Liver (tissue), 9 donors: ENCODE results near the gene PFDN4. TPM values are rescaled to one million over a fixed set of nuclear protein-coding genes. Genes with fewer than 3 reads are reported as not detected.

Experiments
- DNase-seq: peaks from one replicate; pipeline ENCODE4 v3.0.0-alpha.2; 2017; ENCODE audit warnings: low spot score
- H3K27ac ChIP-seq, 2 donors: one replicate each; pipeline ENCODE4 v1.7.0; 2013; ENCODE audit warnings: inconsistent platforms in 2 of 2, low read length in 2 of 2, control low read depth in 1 of 2, low read depth in 1 of 2, mild to moderate bottlenecking in 1 of 2
- H3K27me3 ChIP-seq, 4 donors: one replicate each; pipeline versions ENCODE4 v1.6.1 to v1.7.0; 2013; ENCODE audit warnings: low read length in 3 of 4, inconsistent platforms in 1 of 4, mild to moderate bottlenecking in 1 of 4, moderate library complexity in 1 of 4; ENCODE audit not compliant: control insufficient read depth in 4 of 4, insufficient read depth in 4 of 4
- H3K36me3 ChIP-seq, 4 donors: one replicate each; pipeline versions ENCODE4 v1.6.1 to v1.7.0; 2013; ENCODE audit warnings: low read length in 3 of 4, mild to moderate bottlenecking in 3 of 4, low read depth in 1 of 4, moderate library complexity in 1 of 4; ENCODE audit not compliant: control insufficient read depth in 4 of 4, insufficient read depth in 3 of 4
- H3K4me1 ChIP-seq, 4 donors: one replicate each; pipeline versions ENCODE4 v1.6.1 to v1.7.0; 2013; ENCODE audit warnings: low read length in 3 of 4, mild to moderate bottlenecking in 3 of 4, moderate library complexity in 1 of 4; ENCODE audit not compliant: control insufficient read depth in 4 of 4, insufficient read depth in 4 of 4
- H3K4me3 ChIP-seq, 3 donors: one replicate each; pipeline versions ENCODE4 v1.6.1 to v1.7.0; 2013; ENCODE audit warnings: low read length in 3 of 3, control low read depth in 1 of 3, low read depth in 1 of 3, mild to moderate bottlenecking in 1 of 3
- H3K9ac ChIP-seq, 2 donors: one replicate each; pipeline ENCODE4 v1.7.0; 2013; ENCODE audit warnings: low read length in 2 of 2, mild to moderate bottlenecking in 2 of 2, moderate library complexity in 2 of 2, control low read depth in 1 of 2, low read depth in 1 of 2
- H3K9me3 ChIP-seq, 4 donors: one replicate each; pipeline versions ENCODE4 v1.6.1 to v1.7.0; 2013; ENCODE audit warnings: low read length in 3 of 4; ENCODE audit not compliant: control insufficient read depth in 4 of 4
- ATF3 ChIP-seq: IDR thresholded peaks from 2 replicates; pipeline ENCODE4 v1.6.1; 2016; ENCODE audit warnings: antibody characterized with exemption
- CTCF ChIP-seq: fragments of 150-350 bp; IDR thresholded peaks from 2 replicates; pipeline ENCODE4 v1.5.1; 2017; ENCODE audit warnings: improper control_type of control experiment, low read depth, low read length; ENCODE audit not compliant: missing input control
- EGR1 ChIP-seq, 2 donors: IDR thresholded peaks; 2 replicates each; pipeline ENCODE4 v1.6.1; 2016 to 2018; ENCODE audit warnings: antibody characterized with exemption in 2 of 2, low read depth in 2 of 2
- FOXA1 ChIP-seq: IDR thresholded peaks from 2 replicates; pipeline ENCODE4 v1.6.1; 2016; ENCODE audit warnings: antibody characterized with exemption
- FOXA2 ChIP-seq: IDR thresholded peaks from 2 replicates; pipeline ENCODE4 v1.6.1; 2016; ENCODE audit warnings: antibody characterized with exemption
- GABPA ChIP-seq, 2 donors: IDR thresholded peaks in 1 of 2; conservative IDR thresholded peaks in 1 of 2; 2 replicates each; pipeline ENCODE4 v1.6.1; 2016; ENCODE audit warnings: antibody characterized with exemption in 2 of 2, mild to moderate bottlenecking in 1 of 2, moderate library complexity in 1 of 2
- HNF4A ChIP-seq, 2 donors: conservative IDR thresholded peaks; 2 replicates each; pipeline ENCODE4 v1.6.1; 2016; ENCODE audit warnings: antibody characterized with exemption in 2 of 2, mild to moderate bottlenecking in 2 of 2
- HNF4G ChIP-seq: IDR thresholded peaks from 2 replicates; pipeline ENCODE4 v1.6.1; 2016; ENCODE audit warnings: antibody characterized with exemption
- JUND ChIP-seq, 2 donors: IDR thresholded peaks; 2 replicates each; pipeline ENCODE4 v1.6.1; 2016; ENCODE audit warnings: antibody characterized with exemption in 2 of 2
- MAX ChIP-seq: IDR thresholded peaks from 2 replicates; pipeline ENCODE4 v1.6.1; 2016; ENCODE audit warnings: antibody characterized with exemption
- NR2F2 ChIP-seq: IDR thresholded peaks from 2 replicates; pipeline ENCODE4 v1.6.1; 2016; ENCODE audit warnings: antibody characterized with exemption
- RAD21 ChIP-seq, 2 donors: IDR thresholded peaks; 2 replicates each; pipeline ENCODE4 v1.6.1; 2016; ENCODE audit warnings: antibody characterized with exemption in 2 of 2, mild to moderate bottlenecking in 2 of 2
- RXRA ChIP-seq, 2 donors: IDR thresholded peaks; 2 replicates each; pipeline ENCODE4 v1.6.1; 2017 to 2018; ENCODE audit warnings: antibody characterized with exemption in 2 of 2, mild to moderate bottlenecking in 1 of 2
- SP1 ChIP-seq: IDR thresholded peaks from 2 replicates; pipeline ENCODE4 v1.6.1; 2018; ENCODE audit warnings: antibody characterized with exemption, mild to moderate bottlenecking
- TAF1 ChIP-seq: conservative IDR thresholded peaks from 2 replicates; pipeline ENCODE4 v1.6.1; 2016; ENCODE audit warnings: antibody characterized with exemption, mild to moderate bottlenecking
- YY1 ChIP-seq: IDR thresholded peaks from 2 replicates; pipeline ENCODE4 v1.6.1; 2016; ENCODE audit warnings: antibody characterized with exemption, mild to moderate bottlenecking
- ZBTB33 ChIP-seq: IDR thresholded peaks from 2 replicates; pipeline ENCODE4 v1.6.1; 2016; ENCODE audit warnings: antibody characterized with exemption
- WGBS: extraction: QIAGEN DNeasy Blood & Tissue Kit; methylation state at CpG from one replicate; pipeline ENCODE4 v1.1.7; 2013; 5-methylcytosine and 5-hydroxymethylcytosine counted together
- polyA plus RNA-seq, 2 donors: library from polyadenylated mRNA; stranded (reverse) in 1 of 2; unstranded in 1 of 2; fragments of 200-250 nt in 1 of 2; fragments of >200 nt in 1 of 2; fragmentation: Nextera tagmentation in 1 of 2; extraction: Ambion mirVana in 1 of 2; gene quantifications; one replicate each; pipeline versions ENCODE4 v1.2.1 to v1.2.3, GENCODE V29; 2013 to 2015
- total RNA-seq, 2 donors: library from RNA; depleted of rRNA; stranded (reverse); fragments of >200 nt; gene quantifications; one replicate each; pipeline ENCODE4 v1.2.3, GENCODE V29; 2014
- TF ChIP-seq, protein P1 (sequence below): IDR thresholded peaks from 2 replicates; pipeline ENCODE4 v1.6.1; 2016; ENCODE audit warnings: antibody characterized with exemption, mild to moderate bottlenecking
- donor health status: healthy.
- donor health status: healthy.
- donor health status: healthy.
- donor health status: healthy.
- donor health status: healthy.

PFDN4 gene
- total and polyA plus RNA-seq, 4 donors, result 12.9 to 17.3 (median 13.5) TPM

GRCh38 chr20:54200487-54201267 is 7.2 kb upstream of the PFDN4 start:
- Histone ChIP-seq H3K27me3 (no peaks in the 10 kb centered on the region), H3K4me3 (no peak overlapping the region), H3K27ac (no peak overlapping the region), H3K36me3 (no peaks in the 10 kb centered on the region), H3K9ac (no peak overlapping the region), H3K4me1 (no peaks in the 10 kb centered on the region), H3K9me3 (no peaks in the 10 kb centered on the region)
- no peak for TF ChIP-seq HNF4A (conservative IDR thresholded peaks at IDR 0.05)
- TF ChIP-seq EGR1 (IDR thresholded peaks at IDR 0.05; ENCODE audit: low read depth in 2 of 2), result no peak
- TF ChIP-seq FOXA2, result no peak
- no peak for TF ChIP-seq GABPA (IDR thresholded peaks at IDR 0.05 in 1 of 2, conservative IDR thresholded peaks at IDR 0.05 in 1 of 2)
- no peak for TF ChIP-seq YY1
- no peak for TF ChIP-seq HNF4G
- no peak for TF ChIP-seq CTCF
- TF ChIP-seq TAF1, result no peak
- no peak for TF ChIP-seq FOXA1
- TF ChIP-seq SP1, result no peak
- TF ChIP-seq RAD21 (IDR thresholded peaks at IDR 0.05), result no peak
- no peak for TF ChIP-seq NR2F2
- TF ChIP-seq MAX, result no peak
- DNase-seq, result no peak
- WGBS, result 79% methylated on average over 7 of the region's 7 CpGs

- DNase-seq, result no peak
- Histone ChIP-seq H3K9me3 (no peaks in the 10 kb centered on the region), H3K36me3 (no peaks in the 10 kb centered on the region), H3K9ac (no peak overlapping the region), H3K27ac (no peak overlapping the region), H3K4me1 (no peaks in the 10 kb centered on the region), H3K27me3 (no peaks in the 10 kb centered on the region), H3K4me3 (no peak overlapping the region)
- TF ChIP-seq NR2F2 (no peak), RXRA (IDR thresholded peaks at IDR 0.05) (no peak), ZBTB33 (no peak), TAF1 (no peak), ATF3 (no peak), JUND (IDR thresholded peaks at IDR 0.05) (no peak), YY1 (no peak), CTCF (no peak), FOXA2 (no peak), RAD21 (IDR thresholded peaks at IDR 0.05) (no peak), EGR1 (IDR thresholded peaks at IDR 0.05; ENCODE audit: low read depth in 2 of 2) (no peak), MAX (no peak), HNF4A (conservative IDR thresholded peaks at IDR 0.05) (no peak), HNF4G (no peak), GABPA (IDR thresholded peaks at IDR 0.05 in 1 of 2, conservative IDR thresholded peaks at IDR 0.05 in 1 of 2) (no peak), SP1 (no peak), FOXA1 (no peak)
- TF ChIP-seq, protein P1, sequence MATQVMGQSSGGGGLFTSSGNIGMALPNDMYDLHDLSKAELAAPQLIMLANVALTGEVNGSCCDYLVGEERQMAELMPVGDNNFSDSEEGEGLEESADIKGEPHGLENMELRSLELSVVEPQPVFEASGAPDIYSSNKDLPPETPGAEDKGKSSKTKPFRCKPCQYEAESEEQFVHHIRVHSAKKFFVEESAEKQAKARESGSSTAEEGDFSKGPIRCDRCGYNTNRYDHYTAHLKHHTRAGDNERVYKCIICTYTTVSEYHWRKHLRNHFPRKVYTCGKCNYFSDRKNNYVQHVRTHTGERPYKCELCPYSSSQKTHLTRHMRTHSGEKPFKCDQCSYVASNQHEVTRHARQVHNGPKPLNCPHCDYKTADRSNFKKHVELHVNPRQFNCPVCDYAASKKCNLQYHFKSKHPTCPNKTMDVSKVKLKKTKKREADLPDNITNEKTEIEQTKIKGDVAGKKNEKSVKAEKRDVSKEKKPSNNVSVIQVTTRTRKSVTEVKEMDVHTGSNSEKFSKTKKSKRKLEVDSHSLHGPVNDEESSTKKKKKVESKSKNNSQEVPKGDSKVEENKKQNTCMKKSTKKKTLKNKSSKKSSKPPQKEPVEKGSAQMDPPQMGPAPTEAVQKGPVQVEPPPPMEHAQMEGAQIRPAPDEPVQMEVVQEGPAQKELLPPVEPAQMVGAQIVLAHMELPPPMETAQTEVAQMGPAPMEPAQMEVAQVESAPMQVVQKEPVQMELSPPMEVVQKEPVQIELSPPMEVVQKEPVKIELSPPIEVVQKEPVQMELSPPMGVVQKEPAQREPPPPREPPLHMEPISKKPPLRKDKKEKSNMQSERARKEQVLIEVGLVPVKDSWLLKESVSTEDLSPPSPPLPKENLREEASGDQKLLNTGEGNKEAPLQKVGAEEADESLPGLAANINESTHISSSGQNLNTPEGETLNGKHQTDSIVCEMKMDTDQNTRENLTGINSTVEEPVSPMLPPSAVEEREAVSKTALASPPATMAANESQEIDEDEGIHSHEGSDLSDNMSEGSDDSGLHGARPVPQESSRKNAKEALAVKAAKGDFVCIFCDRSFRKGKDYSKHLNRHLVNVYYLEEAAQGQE, result no peak
- 88% methylated on average over 4 of the region's 4 CpGs for WGBS
Observed at GRCh38 chr20:54201268-54201846, 6.5 kb upstream of the PFDN4 start.
